Activated naive CD4-positive, alpha-beta T cell treated with Interleukin-2 at 50 U/mL for 16 hours (primary cell): ENCODE data around the gene APH1A.
"Not testable (repeated sequence)": the region's sequence is repeated elsewhere in the genome, so short reads cannot be mapped to it uniquely, and the experiment has no call there.

Experiments used
- DNase-seq: peaks from one replicate; pipeline ENCODE4 v3.0.0-alpha.2; 2020

APH1A gene

DNA sequence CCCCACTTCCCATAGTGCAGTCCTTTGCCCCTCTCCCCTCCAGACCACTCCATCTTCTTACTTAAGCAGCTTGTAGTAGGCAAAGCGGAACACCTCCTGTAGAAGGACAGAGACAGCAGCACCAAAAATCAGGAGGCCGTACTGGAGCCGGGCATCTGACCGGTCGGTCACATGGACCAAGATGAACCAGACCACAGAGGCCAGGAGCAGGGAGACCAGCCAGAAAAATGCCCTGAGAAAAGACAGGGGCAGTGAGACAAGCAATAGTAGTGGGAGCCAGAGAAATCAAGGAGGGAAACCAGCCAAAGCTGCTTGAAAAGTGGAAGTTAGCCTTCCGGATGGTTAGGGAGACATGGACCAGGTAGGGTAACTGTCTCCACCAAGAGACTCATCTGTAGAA is 920 bp downstream of the APH1A start:
- no peak for DNase-seq

GRCh38 chr1:150263549-150263948 is 5.3 kb downstream of the APH1A start:
- DNase-seq, result no peak

DNA sequence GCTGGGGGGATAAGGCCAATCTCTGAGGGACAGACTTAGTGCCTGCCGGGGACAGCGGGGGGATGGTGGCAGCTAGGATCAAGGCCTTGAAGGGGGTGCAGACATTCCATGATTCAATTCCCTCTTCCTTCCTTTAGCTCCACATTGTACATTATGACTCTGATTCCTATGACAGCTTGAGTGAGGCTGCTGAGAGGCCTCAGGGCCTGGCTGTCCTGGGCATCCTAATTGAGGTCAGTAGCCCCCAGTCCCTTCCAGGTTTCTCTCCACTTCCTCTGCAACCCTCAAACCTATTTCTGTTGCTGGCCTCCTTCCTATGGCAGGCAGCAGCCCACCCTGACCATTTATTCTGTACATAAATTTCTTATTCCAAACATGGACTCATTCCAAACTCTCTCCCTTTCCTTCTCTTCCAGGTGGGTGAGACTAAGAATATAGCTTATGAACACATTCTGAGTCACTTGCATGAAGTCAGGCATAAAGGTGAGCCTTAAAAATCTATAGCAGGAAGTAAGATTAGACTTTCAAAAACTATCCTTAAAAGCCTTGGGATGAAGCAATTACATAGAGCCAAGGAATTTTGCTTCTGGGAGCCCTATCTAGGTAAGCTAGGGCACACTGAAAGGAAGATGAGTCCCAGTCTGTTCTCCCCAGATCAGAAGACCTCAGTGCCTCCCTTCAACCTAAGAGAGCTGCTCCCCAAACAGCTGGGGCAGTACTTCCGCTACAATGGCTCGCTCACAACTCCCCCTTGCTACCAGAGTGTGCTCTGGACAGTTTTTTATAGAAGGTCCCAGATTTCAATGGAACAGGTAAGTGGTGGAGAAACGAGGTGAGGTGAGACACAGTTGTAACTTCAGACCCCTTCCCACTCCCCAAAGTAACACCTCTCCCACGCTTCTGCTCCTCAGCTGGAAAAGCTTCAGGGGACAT is 6.2 kb downstream of the APH1A start:
- no peak for DNase-seq

- no peak for DNase-seq
Observed at GRCh38 chr1:150261367-150261766, 7.4 kb downstream of the APH1A start.

- DNase-seq, result no peak
Observed at GRCh38 chr1:150259758-150260669, 8.8 kb downstream of the APH1A start.

- DNase-seq, result no peak
Observed at GRCh38 chr1:150259217-150259616, 9.6 kb downstream of the APH1A start.

DNA sequence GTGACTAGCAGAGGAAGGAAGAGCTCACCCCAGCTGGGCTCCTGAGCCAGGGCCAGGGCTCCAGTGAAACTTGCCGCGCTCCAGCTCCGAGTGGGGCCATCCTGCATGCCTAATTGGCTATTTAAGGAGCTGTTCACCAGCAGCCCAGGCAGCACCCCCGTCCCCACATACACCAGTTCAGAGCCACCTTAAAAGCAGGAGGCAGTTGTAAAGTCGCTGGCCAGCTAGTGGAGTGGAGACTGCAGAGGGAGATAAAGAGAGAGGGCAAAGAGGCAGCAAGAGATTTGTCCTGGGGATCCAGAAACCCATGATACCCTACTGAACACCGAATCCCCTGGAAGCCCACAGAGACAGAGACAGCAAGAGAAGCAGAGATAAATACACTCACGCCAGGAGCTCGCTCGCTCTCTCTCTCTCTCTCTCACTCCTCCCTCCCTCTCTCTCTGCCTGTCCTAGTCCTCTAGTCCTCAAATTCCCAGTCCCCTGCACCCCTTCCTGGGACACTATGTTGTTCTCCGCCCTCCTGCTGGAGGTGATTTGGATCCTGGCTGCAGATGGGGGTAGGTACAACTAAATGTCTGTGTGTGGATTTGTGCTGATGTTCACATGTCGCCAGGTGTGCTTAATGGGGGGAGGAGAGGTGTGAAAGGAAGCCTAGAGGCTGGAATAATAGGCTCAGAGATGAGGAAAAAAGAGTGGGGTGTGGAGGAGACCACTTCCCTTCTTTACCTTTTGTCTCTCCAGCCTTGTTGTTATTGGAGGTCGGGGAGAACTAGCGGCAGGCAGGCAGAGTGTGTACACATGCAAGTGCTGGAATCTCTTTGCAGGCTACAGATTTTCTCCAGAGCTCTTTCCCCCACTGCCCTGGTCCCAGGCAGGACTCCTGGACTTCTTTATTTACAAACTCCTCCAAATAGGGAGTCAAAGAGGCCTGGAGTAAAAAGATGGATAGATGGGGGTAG is 10.9 kb downstream of the APH1A start, which contains the start of gene CA14:
Gene CA14 (plus strand): TSS at position 151 of the 962 bp plus-strand sequence. CDS start 355 bp downstream, at position 506.
- no peak for DNase-seq

GRCh38 chr1:150256554-150257341 is 12.1 kb downstream of the APH1A start:
- no peak for DNase-seq

- DNase-seq, result no peak
Observed at GRCh38 chr1:150256198-150256553, 12.6 kb downstream of the APH1A start.

DNA sequence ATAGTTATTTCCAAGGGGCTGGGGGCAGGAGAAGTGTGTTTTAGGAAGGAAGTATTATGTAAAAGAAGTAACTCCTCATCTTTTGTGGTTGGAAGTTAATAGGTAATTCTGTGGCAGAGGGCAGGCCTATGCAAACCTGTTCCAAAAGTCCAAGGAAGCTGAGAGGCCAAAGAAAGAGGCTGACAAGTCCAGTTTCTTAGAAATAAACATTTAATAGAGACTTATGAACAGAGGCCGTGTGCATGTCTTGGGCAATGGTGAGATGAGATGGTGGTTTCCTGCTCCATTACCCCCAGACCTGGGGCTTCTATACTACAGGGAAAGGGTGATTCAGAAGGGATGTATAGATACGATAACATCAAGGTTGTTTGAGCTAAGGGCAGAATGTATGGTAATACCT is 18.9 kb downstream of the APH1A start:
- no peak for DNase-seq

DNA sequence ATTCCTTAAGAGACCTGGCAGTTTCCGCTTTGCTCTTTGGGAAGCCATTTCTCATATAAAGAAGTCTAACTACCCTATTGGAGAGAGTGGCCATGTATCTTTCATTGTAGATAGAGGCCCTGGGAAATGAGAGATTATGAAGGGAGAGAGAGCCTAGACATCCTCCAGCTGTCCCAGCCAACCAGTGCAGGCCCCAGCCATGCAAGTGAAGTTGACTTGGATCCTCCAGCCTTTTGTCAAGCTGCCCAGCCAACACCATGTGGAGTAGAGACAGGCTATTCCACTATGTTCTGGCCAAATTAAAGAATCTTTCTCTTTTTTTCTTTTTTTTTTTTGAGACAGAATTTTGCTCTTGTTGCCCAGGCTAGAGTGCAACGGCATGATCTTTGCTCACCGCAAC is 25.8 kb downstream of the APH1A start:
- no peak for DNase-seq

GRCh38 chr1:150237746-150238145 is 31.1 kb downstream of the APH1A start:
- DNase-seq, result no peak

DNA sequence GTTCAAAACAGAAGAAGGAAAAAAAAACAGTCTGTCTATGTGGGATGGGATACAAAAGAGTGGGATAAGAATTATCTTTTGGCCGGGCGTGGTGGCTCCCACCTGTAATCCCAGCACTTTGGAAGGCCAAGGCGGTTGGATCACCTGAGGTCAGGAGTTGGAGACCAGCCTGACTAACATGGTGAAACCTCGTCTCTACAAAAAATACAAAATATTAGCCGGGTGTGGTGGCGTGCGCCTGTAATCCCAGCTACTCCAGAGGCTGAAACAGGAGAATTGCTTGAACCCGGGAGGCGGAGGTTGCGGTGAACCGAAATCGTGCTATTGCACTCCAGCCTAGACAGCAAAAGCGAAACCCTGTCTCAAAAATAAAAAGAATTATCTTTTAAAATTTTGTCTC is 31.6 kb downstream of the APH1A start:
- DNase-seq, result not testable (repeated sequence)

GRCh38 chr1:150236614-150237100 is 32.2 kb downstream of the APH1A start:
- no peak for DNase-seq

DNA sequence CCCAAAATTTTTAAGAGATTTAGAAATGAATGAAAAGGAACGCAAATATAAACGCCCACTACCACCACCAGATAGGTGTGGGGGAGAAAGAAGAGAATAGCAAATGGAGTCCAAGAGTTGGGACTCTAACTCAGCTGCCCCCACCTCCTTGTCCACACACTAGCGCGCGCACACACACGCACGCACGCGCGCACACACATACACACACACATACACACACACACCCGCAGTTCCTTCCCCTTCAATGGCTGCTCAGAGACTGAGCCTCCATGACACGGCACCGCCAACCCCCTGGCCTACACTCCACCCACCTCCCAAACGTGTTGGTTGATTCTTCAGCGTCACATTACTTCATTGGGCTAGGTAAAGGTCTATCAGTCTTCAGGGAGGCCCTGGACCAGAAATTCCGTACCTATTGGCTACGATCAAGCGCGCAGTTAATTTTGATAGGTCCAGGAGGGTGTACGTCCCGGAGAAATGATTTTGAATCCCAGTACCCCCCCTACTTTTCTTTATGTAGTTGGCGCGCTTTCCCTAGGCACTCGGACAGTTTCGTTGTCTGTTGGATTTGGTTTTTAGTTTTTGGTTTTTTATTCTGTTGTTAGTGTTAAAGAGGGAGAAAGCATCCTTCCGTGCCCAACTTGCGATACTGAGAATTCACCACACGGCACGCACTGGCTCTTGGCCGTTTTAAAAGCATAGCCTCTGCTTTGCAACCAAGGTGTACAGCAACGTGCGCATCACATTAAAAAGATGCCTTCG is 32.8 kb downstream of the APH1A start, which contains the start of gene ANP32E:
Gene ANP32E (minus strand): TSS at position 261 of the 762 bp plus-strand sequence. CDS start 326 bp downstream, outside the sequence.
- peak; percentile 94 for DNase-seq

GRCh38 chr1:150235294-150235851 is 33.4 kb downstream of the APH1A start:
- DNase-seq, result peak; percentile 38

DNA sequence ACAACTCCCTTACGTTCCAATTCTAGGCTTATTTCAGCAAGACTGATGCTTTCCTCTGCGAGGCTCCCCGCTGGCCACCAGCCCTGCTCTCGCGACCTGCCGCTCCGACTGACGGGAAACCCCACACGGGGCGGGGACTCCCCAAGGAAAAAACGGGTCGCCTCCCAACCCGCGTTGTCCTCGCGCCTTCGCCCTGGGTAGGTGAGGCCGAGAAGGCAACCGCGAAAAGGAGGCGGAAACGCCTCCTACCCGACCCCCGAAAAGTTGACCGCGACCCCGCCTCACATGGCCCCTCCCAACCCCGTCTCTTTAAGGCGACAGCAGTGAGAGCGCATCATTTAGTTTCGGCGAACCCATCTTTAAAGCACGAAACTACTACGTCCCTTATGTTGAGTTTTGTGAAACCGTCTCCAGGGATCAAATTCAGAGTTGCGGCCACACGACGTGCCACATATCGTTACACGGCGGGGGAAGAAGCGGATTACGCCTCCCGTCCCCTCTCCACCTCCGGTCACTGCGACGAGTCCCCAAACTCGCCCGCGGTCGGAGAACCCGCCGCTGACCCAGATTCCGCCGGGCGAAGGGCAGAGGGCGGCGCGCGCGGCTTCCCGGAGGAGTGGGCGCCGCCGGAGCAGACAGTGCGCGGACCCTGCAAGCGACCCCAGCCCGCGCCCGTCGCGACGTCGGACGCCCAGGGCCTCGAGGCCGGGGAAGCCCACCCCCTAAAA is 34.1 kb downstream of the APH1A start:
- DNase-seq, result peak; percentile 91

- no peak for DNase-seq
Observed at GRCh38 chr1:150234309-150234565, 34.6 kb downstream of the APH1A start.
